GM18499 (cell line): ENCODE data around the gene ZSWIM5.
"Not testable (repeated sequence)": the region's sequence is repeated elsewhere in the genome, so short reads cannot be mapped to it uniquely, and the experiment has no call there.

Experiments used
- ATAC-seq: cut with Tn5 transposase; IDR thresholded peaks from one replicate; pipeline ENCODE4 v1.9.1; 2021; ENCODE audit warnings: moderate number of reproducible peaks; ENCODE audit not compliant: insufficient read depth, unreplicated experiment

The ZSWIM5 gene

DNA sequence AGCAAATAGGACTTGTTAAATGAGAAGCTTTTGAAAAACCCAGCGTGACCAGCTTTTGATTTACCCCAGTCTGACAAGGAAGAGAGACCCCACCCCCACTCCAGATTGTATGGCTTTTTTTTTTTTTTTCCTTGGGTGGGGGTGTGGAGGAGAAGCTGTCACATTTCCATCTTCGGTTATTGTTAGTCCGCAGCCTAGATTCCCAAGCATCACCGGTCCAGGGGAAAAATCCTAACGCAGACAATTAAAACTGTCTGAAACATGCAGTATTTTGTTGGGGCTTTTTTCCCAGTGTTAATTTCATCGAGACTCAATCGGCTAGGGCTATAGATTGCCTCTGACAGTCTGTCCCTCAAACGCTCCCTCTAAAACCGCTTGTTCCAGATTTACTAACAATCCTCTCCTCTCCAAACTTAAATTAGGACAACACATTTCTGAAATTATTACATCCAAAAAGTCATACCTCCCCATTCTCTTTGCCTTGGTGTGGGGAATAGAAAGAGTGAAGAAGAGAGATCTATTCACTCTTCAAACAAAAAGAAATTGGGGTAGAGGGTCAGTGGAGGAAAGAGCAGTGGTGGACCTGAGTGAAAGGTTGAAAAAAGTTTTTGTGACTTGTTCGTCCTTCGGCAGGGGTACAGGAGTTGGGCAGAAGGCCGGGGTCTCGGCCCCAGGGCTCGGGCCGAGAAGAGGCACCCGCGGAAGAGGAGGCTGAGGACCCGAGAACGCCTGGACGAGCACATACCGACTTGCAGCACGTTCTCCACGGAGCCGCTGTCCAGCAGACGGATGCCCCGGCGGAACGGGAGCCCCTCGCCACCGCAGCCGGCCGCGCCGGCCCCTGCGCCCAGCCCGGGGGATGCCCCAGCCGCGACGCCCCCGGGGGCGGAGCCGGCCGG lies 1.1 kb downstream of the ZSWIM5 start:
- no peak for ATAC-seq

- ATAC-seq = no peak
Measured at GRCh38 chr1:45200906-45201500, 5.4 kb downstream of the ZSWIM5 start.

DNA sequence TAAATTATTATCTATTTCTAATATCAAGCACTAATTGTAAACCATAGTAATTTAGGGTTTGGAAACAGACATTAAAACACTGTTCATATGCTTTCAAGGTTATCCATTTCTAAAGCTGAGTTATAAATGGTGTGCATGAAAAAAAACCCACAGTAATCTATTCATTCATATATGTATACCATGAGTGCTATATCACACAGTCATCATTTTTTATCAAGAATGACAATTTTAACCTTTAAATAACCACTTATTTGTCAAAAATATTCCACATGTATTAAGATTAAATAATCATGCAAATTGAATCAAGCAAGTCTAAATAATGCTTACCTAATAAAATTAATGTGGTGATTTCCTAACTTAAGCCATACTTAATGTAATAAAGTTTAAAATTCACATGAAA lies 6.0 kb downstream of the ZSWIM5 start:
- no peak for ATAC-seq

GRCh38 chr1:45198185-45198584 lies 8.2 kb downstream of the ZSWIM5 start:
- ATAC-seq = no peak

DNA sequence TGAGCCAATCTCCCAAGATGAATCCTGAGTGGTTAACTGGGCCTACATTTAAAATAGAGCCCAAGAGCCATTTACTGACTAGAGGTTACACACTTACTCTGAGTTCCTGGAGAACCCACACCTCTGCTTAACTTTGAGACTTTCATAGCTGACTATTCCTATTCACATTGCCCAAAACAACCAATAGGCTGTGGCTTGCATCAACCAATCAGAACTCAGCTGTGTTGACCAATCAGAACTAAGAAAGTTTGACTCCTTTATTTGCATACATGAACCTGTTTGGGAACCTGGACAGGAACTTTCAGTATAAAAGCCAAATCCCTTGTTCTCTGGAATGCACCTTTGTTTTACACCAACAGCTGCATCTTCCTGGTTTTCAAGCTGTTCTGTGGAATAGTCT lies 9.5 kb downstream of the ZSWIM5 start:
- ATAC-seq = no peak

DNA sequence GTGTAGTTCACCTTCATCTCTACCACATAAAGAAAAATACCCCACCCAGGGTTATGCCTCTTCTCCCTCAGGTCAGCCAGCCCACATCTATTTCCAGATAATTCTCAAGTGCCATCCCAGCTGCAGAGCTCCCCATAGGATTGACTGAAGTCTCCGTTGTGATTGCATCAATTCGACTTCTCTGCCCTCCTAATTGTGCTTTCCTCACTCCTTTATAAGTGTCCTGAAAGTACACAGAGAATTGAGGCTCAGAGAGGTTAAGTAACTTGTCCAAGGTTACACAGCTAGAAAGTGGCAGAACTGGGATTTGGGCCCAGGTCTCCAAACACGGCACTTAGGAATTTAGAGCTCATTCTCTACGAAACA lies 15.0 kb downstream of the ZSWIM5 start:
- no peak for ATAC-seq

GRCh38 chr1:45187725-45188124 lies 18.7 kb downstream of the ZSWIM5 start:
- no peak for ATAC-seq

GRCh38 chr1:45179918-45180519 lies 26.4 kb downstream of the ZSWIM5 start:
- not testable (repeated sequence) for ATAC-seq

DNA sequence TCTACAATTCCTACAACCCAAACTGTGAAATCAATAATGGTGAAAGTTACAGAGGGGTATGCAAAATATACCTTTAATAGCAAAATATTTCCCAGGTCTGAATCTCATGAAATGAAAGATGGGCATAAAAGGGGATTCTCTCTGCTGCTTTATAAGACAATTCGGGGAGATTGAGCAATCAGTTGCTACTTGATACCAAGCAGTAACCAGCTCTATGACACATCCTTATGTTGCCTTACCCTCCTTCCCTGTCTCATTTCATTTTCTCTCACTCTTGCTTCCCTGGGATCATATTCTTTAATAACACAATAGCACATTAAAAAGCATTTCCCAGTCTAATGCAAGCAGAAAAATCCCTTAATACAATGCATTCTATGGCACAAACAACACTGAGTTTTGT lies 29.0 kb downstream of the ZSWIM5 start:
- ATAC-seq = no peak

DNA sequence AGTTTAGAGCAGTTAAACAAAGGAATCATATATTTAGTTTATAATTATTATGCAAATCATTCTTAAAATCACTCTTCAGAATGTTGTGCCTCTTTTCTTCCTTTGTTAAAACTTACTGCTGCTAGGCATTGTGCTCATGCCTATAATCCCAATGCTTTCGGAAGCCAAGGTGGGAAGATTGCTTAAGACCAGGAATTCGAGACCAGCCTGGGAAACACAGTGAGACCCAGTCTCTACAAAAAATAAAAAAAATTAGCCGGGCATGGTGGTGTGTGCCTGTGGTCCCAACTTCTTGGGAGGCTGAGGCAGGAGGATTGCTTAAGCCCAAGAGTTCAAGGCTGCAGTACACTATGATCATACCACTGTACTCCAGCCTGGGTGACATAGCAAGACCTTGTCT lies 33.6 kb downstream of the ZSWIM5 start:
- no peak for ATAC-seq

DNA sequence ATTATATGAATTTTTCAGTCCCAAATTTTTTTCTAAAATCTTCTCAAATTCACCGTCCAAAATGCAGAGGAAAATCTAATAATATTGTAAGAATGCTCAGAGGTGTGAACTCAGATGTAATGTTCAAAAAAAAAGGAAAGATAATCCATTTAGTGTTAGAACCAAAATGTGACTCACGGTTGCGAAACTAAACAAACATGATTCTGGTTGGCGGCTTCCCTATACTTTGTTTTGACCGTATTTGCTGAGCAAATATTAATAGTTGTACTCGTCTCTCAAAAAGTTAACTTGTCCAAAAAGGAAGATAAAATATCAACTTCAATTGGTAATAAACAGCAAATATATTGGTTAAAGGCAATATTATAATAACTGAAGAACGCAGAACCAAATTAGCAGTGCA lies 34.4 kb downstream of the ZSWIM5 start:
- ATAC-seq = no peak

DNA sequence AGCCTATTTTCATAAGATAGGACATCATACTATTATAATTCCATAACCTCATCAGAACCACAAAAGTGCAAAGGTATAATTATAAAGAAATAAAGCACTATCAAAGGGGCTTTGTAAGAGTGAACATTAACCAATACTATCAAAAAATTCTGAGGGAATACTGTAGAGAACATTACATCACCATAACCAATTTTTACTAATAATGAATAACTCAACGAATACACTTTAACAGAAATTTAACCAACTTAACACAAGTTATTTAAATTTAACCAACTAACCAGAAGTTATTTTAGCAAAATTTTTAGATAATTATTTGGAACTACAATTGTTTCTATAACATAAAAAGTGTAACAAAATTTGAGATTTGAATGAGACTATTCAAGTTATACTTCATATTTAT lies 34.8 kb downstream of the ZSWIM5 start:
- ATAC-seq = no peak

DNA sequence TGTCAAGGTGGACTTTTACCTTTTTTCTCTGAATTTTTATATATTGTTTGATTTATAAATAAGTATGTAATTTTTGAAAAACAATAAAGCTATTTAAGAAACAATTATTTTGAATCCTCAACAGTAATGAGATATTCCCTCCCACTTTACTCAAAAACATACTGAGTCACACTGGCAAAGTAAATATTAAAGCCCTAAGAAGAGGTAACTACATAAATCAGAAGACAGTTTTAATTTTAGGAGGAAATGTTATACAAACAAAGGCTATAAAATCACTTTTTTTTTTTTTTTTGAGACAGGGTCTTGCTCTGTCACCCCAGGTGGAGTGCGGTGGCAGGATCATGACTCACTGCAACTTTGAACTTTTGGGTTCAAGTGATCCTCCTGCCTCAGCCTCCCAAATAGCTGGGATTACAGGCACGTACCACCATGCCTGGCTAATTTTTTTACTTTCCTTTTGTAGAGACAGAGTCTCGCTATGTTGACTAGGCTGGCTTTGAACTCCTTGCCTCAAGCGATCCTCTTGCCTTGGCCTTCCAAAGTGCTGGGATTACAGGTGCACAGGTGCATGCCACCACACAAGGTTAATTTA lies 36.2 kb downstream of the ZSWIM5 start:
- ATAC-seq = no peak

DNA sequence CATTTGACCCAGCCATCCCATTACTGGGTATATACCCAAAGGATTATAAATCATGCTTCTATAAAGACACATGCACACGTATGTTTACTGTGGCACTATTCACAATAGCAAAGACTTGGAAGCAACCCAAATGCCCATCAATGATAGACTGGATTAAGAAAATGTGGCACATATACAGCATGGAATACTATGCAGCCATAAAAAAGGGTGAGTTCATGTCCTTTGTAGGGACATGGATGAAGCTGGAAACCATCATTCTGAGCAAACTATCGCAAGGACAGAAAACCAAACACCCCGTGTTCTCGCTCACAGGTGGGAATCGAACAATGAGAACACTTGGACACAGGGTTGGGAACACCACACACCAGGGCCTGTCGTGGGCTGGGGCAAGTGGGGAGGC lies 38.5 kb downstream of the ZSWIM5 start:
- ATAC-seq = not testable (repeated sequence)

GRCh38 chr1:45164307-45164706 lies 42.1 kb downstream of the ZSWIM5 start:
- ATAC-seq = not testable (repeated sequence)

GRCh38 chr1:45163111-45163510 lies 43.3 kb downstream of the ZSWIM5 start:
- not testable (repeated sequence) for ATAC-seq

GRCh38 chr1:45162041-45163035 lies 44.1 kb downstream of the ZSWIM5 start:
- ATAC-seq = not testable (repeated sequence)

DNA sequence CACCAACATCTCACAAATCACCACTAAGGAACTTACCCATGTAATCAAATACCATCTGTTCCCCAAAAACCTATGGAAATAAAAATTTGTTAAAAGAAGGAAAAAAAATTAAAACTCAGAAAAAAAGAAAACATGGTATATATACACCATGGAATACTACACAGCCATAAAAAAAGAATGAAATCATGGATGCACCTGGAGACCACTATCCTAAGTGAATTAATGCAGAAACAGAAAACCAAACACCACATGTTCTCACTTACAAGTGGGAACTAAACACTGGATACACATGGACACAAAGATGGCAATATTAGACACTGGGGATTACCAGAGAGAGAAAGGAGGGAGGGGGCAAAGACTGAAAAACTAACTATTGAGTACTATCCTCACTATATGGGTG lies 50.4 kb downstream of the ZSWIM5 start:
- ATAC-seq = no peak

GRCh38 chr1:45155423-45155822 lies 51.0 kb downstream of the ZSWIM5 start:
- ATAC-seq = no peak

DNA sequence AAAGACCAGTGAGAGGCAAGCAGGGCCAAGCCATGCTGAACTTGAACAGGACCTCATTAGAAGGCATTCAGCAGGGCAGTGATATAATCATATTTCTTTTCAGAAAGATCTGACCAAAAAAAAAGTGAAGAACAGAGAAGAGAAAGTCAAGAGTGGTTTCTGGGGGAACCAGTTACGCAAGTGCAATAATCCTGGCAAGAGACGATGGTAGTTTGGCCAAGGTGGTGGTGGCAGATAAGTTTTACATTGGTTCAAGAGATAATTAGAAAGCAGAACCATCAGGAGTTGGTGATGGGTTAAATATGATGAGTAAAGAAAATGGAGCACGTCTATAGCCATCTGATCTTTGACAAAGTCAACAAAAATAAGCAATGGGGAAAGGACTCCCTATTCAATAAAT lies 54.3 kb downstream of the ZSWIM5 start:
- no peak for ATAC-seq
